TTC549 (cell line): ENCODE measurements around the gene HOXA4.

ENCODE experiments used
- FAIRE-seq: peaks from 2 replicates; lab custom pipeline; 2012; peaks lifted over from hg19 to GRCh38; lab: Jason Lieb, UNC

The HOXA4 gene

GRCh38 chr7:27132214-27132613, 1.7 kb upstream of the HOXA4 start:
- no peak for FAIRE-seq

DNA sequence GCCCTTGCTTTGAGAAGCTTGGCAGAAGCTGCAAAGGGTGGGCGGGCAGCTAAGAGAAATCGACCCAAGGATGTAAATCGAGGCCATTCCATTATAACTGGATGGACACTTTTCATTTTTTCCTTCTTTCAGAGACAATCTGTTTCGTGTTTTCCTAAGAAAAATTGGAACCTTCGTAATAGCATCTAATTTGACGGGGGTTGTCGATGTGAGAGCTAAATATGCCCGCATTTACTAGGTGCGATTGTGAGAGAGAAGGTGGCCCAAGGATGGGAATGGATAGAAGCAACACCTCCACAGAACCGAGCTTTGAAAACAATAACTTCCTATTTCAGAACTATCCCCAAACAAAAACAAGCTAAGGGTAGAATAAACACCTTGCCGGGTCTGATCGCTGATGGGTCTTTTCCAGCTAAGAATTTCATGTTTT, 848 bp upstream of the HOXA4 start:
- no peak for FAIRE-seq

- FAIRE-seq = no peak
Measured at GRCh38 chr7:27129729-27130539, 623 bp downstream of the HOXA4 start.

DNA sequence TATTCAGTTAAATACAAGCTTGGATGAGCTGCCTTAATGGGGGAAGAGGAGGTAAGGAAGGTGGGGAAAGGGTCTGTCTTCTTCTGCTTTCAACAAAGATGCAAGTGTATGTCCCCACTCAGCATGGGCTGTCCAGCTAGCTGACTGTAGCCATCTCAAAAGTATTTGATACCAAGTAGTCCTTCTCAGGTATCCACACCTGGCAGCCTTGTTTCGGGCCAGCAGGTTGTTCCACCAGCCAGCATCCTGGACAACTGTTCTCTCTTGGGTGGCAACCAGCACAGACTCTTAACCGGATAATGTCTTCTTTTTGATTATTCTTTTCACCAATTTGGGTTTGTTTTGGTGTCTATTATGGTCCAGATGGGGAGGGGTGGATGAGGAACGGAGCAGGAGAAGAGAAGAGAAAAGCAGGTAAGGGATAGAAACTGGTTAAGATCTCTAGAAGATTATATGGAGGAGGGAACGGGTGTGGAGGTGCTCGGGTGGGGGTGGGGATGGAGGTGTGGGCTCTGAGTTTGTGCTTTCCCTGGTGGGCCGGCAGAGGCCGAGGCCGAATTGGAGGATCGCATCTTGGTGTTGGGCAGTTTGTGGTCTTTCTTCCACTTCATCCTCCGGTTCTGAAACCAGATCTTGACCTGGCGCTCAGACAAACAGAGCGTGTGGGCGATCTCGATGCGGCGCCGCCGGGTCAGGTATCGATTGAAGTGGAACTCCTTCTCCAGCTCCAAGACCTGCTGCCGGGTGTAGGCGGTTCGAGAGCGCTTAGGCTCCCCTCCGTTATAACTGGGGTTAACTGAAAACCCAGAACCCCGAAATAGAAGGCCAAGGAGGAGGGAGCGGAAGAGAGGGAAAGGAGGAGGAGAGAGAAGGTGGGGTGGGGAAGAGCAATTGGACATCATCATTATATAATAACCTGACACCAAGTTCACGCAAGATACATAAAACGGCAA, 1.5 kb downstream of the HOXA4 start:
- no peak for FAIRE-seq

DNA sequence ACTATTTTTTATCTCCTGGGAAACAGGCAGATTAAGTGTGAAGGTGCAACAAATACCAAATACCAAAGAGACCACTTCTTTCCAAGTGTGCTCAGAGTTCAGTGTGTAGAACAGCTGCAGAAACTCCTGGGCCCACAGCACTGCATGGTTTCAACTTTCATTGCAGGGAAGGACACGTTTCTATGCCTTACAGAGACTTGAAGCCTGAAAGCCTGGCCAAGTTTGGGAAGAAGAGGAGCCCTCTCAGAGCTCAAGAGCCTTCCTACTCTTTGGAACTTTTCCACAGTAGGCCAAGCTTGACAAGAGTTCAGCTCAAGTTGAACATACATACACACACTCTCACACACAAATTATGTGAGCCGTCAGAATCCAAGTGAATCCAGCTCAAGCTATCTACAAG, 2.5 kb downstream of the HOXA4 start:
- FAIRE-seq = no peak

- no peak for FAIRE-seq
Measured at GRCh38 chr7:27126596-27127327, 3.8 kb downstream of the HOXA4 start.

DNA sequence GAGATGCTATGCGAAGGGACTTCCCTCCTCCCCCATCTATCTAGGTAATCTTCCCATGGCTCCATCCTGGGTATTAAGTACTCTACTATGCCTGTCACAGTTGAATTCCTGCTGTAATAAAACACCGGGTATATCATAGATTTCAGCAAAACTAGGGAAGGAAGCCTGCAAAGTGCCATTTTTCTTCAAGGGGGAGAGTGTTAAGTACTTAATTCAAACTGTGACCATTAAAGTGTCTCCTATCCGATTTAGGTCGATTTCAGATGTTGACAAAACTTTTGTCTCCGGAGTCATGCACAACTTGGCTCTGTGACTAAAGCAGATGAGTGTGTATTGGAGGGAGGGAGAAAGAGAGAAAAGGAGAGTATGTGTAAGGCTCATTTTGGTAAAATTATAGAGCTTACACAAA, 4.6 kb downstream of the HOXA4 start:
- FAIRE-seq = no peak

GRCh38 chr7:27124902-27125689, 5.5 kb downstream of the HOXA4 start:
- no peak for FAIRE-seq

DNA sequence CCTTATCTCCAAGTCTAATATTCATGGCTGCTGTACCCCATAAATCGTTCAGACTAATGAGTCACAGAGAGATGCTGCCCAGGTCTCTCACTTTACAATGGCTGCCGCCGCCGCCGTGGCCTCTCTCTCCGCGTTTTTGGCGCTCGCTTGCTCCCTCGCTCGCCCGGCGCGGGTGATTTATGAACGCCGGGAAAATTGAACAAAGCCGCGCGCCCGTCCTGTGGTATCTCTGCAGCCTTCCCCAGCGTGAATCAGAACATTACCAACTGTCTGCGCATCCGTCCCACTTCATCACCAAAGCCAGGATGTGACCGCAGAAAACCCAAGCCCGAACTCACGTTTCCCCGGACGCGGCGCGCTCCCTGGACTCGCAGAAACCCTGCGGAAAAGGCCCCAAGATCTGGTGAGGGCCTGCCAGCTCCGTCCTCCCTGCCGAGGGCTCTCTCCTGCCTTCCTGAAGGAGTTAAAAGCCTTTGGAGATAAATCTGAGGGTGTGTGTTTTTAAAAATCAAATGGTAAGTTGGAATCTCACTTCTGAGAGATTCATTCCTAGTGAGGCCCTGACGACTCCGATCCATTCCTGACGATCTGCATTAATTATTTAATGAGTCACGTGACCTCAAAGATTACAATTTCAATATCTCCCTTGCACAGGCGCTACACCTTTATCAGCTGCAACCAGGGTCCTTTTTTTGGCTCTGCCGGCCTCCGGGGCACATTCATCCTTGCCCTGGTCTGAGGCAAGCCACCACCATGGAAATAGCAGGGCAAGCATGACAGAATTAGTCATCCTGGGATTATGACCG, 6.3 kb downstream of the HOXA4 start:
- no peak for FAIRE-seq

DNA sequence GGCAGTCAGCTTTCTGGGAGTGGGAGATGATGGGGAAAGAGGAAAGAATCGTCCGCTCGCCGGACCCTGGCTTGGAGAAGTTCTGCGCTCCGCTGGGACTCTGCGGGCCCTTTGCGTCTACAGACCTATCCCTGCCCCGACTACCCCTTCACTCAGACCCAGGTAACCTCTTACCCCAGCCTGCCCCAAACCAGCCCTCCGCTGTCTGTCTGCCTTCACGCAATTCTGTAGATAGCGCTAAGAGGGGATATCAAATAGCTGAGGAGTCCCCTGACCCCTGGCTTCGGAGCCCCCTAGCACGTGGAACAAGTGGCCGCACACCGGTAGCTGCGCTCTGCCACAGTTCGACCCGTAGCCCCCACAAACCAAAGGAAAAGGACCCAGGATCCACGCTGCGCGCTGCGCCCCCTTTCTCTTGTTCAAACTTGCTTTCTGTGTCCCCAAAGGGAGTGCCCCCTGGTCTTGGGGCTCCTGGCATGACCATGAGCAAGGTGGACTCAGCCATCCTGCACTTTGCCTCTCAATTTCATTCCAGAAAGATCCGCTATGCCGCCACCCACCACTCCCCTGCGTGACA, 7.0 kb downstream of the HOXA4 start:
- FAIRE-seq = no peak

DNA sequence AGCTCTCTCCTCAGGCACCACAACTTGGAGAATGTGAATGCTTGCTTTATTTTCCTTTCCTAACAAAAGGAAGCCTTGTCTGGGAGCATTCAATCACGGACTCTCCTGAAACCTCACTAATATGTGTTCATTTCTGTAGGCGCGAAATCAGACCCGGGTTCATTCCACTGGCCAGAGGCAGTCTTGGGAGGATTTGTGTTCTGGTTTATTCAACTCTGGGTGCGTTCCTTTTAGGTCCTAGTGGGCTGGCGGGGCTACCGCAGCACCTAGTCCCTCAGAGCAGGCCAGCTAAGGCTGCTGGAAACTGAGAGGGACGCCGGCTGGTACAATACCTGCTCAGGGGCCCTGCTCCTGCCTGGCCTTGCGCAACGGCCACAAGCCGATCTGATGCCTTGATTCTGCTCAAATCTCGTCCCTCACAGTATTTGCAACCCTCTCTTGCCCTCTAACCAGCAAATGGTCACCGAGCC, 7.5 kb downstream of the HOXA4 start:
- no peak for FAIRE-seq

DNA sequence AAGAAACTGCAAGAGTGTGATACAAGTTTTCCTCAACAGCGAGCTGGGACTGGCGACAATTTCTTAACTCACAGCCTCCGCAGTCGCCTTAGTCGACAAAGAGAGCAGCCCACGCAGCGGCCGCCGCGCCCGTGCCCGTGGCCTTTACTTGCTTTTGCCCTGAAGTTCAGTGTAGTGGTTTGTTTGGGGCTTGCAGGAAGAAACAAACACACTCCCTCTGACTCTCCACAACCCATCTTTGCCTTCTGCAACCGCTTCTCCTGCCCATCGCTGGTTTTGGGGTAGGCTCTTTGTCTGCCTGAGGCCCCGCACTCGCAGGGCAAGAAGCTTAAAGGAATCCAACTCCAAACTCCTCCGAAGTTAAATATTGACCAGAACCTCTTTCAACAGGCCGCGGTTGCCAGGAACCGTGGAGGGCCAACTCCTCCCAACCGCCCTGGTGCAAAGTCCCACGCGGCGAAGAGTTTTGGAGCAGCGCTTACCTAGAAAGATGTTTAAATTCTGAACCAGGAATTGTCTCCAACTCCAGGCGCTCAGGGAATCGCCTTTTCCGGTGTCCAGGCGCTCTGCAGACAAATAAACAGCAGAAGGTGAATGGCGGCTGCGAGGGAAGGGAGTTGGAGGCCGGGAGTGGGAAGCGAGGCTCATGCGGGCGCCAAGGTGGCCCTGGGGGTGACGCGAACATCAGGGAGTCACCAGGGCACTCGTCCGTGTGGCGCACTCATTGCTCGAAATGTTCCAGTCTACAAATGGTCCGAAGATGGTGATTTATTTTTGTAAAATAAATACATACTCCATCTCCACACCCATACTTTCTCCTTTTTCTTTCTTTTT, 8.3 kb downstream of the HOXA4 start:
- FAIRE-seq = no peak

GRCh38 chr7:27121684-27122076, 8.9 kb downstream of the HOXA4 start:
- no peak for FAIRE-seq

GRCh38 chr7:27119412-27119911, 11.1 kb downstream of the HOXA4 start:
- FAIRE-seq = no peak

DNA sequence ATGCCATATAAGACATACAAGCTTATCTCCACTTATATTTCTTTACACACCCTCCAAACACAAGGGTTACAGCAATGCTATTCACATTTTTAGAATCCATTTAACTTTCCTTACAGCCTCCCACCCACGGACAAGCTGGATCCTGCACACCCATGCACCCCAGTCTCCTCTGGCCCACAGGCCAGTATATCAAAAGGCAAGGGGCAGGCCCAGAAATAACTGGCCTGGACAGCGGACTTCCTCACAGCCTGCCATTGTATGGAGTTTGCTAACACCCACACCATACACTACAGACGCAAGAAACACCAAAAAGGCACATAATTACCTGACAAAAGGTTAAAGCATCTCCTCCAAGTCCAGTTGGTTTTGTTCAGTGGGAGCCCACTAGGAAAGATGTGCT, 12.0 kb downstream of the HOXA4 start:
- FAIRE-seq = no peak

DNA sequence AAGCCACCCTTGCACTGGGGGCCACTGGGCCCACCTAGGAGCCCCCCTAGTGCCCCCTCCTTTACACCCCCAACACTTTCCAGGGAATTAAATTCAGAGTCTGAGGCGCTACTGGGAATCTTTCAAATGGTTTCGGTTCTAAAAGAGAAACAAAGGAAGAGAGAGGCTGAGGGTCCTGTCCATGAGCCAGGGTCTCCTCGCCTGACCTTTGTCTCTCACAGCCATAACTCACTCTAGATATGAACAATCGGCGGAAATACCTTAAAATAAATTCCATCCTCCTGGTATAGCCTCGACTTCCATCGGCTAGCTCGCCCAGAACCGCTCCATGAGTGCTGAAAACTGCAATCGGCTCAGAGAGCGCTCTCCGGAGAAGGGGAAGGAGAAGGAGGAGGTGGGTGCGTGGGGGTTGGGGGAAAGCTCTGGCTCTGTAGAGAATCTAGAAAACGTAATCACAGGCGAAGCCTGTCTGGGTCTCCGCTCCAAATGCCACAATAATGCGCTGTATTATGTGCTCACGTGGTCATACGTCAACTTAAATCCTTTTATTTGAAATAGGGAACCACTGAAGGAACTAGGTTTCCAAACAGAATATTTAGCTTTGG, 12.6 kb downstream of the HOXA4 start:
- no peak for FAIRE-seq

GRCh38 chr7:27116962-27117886, 13.3 kb downstream of the HOXA4 start:
- no peak for FAIRE-seq
